ENCODE results near the gene C5.
A peak's percentile ranks its signal among the peaks of the same experiment; 100 is the strongest.

Gene C5

DNA sequence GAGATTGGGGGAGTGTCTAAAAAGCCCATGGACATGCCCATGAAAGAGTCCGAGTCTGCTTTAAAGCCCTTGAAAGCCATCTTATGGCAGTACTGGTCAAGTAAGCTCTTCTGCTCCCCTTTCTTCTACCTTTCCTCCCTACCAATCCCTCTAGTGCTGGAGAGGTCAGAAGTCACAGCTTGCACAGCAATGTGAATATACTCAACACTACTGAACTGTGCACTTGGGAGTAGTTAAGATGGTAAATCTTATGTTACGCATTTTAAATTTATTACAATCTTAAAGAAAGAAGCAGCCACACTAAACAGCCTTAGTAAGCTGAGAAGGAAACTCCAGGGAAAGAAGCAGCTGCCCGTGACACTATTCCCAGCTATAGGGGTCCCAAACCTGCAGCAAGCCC, 111.2 kb downstream of the C5 start:
- no peak for DNase-seq

GRCh38 chr9:120937596-120937995, 112.5 kb downstream of the C5 start:
- no peak for DNase-seq

GRCh38 chr9:120937127-120937526, 112.9 kb downstream of the C5 start:
- no peak for DNase-seq

DNA sequence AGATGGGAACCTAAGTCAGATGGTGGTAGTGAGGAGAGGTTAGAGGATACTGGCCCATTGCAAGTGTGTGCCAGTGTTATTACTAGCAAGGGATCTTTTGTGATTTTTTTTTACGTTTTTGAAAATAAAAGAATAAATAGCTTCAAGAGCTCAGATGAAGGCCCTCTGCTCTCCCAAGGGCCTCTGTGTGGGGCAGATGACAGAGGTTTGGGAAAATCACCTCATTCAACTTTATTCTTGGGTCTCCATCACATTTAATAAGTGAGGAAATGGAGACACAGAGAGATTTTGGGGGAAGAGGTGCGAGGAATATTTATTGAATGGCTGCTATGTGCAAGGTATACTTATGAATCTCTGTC, 113.3 kb downstream of the C5 start:
- DNase-seq: no peak

DNA sequence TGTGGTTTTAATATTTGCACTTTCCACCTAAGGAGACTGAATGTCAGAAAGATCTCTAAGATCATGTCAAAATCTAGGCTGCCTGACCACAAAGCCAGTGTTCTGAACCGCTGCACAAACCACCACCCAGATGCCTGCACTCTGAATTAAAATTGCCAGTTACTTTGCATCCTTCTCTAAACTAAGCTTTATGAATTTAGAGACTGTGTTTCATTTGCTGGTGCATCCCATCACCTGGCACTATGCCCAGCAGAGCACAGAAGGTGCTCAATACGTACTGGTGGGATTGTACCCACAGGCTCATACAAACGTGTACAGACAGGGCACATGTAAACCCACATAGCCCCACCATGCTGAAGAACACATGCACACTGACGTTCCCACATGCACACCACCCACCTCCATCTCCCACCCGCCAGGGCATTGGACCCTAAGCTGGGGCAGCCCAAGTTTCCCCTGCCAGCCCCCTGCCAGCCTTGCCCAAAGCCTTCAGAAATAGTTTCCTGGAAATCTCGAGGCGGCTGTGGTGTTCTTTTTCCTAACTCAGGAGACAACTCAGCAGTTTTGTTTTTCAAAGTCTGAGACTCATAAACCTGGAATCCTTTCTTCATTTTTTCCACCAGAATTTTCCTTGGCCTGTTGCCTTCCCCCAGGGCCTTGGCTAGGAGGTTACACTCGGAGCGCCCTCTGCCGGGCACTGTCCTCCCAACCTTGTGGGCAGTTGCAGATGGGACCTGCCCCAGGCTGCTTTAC, 113.9 kb downstream of the C5 start:
- DNase-seq: peak; percentile 87

DNA sequence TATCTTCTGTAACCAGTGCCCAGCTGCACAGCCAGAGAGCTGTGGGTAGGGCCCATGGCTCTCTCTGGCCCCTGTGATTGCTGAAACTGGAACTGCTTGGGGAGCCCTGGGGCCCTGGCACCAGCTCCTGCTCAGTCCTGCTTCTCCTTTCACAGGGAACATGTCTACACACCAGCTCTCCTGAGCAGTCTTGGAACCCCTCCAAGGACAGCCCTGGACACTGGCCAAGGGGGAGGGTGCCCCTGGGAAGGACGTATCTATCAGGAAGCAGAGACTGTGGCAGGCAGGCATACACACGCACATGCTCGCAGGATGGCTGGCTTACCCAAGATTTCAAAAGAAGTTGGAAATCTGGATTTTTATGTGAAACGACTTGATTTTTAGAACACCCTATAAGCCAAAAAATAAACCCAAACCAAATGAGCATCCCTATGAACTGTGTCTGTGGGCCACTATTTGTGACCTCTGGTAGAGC, 114.7 kb downstream of the C5 start:
- DNase-seq: peak; percentile 97

- no peak for DNase-seq
These were observed 115.8 kb downstream of the C5 start for GRCh38 chr9:120934281-120934680.

- no peak for DNase-seq
These were observed 116.6 kb downstream of the C5 start for GRCh38 chr9:120933310-120934055.

GRCh38 chr9:120932086-120932823, 117.8 kb downstream of the C5 start:
- no peak for DNase-seq

DNA sequence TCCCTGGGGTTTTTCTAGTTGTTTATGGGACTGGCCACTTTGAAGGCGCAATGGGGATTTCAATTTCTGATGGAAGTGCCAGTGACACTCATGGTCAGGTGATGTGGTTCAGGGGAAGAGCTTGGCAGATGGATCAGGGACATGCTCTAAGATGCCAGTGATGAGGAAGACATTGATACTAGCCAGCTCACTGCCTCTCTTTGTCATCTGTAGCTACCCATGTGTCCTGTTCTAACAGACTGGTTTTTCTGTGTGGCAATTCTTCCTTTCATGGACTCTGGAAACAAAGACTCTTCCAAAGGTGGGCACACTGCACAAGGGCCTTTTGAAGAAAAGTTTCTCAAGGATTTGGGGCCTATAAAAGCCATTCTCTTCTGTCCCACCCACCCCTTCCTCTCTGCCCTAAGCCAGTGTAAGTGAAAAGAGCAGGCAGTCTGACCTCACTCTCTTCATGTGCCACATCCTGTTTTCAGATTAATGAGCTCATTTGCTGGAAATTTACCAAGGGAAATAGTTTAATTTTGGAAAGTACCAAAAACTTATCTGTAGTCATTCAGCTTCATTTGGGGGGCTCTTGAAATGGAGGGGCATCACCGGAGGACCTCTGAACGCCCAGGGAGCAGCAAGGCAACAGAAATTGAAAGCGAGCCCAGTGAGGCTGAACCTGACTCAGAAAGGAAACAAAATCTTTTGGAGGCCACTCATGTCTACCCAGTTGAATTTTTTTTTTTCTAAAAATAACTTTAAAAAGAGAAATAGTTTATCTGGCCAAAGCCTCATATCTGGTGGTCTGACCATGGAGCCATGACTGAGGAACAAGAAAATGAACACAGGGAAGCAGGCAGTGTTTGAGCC, 118.6 kb downstream of the C5 start:
- DNase-seq: no peak

DNA sequence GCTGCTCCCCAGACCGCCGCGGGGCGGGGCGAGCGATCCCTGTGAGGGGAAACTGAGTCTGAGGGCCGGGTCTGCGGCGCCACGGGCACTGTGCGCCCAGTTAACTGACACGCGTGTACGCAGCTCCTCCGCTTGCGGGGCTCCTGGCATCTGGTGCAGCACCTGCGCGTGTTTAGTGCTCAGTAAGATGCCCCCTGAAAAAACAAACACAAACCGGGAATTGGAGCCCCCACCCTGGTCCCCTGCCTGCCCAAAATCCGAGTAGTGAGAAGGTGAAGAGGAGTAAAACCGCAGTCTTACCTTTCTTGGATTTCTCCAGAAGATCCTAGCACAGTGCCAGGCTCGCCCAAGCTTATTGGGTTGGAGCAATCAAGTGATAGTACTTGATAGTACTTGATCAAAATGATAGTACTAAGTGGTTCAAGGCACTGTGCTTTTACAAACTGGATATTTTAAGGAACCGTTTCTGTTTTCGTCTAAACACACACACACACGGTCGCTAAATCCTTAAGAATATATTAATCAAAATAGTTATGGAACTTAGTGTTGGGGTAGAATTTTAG, 120.8 kb downstream of the C5 start:
- no peak for DNase-seq

DNA sequence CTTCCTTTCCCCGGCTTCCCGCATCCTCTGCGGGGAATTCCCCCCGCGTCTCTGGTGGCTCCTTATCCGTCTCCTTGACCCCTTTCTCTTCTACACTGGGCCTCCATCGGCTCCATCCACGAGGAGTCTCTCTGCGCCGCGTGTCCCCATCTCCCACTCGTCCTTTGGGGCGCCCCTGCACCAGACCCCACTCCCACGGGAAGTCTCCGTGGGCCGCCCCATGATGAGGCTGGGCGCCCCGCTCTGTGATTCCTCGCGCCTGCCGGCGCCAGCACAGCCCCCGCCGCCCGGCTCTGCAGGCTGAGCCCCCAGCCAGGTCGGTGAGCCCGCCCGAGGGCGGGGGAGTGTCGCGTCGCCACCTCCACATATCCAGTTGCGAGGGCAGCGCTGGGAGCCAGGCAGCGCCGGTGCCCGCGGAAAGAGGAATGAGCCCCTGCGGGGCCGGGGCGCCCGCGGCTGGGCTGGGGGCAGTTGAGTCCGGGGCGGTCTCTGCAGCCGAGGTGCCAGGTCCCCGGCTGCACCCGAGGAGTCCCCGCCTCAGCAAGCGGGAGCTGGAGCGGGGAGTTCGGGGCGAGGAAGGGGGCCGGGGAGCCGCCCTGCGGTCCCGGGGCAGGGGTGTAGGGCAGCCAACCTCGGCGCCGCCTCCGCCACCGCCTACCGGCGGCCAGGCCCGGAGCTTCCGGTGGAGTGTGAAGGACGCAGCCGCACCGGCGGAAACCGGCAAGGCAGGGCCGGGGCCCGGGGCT, 121.4 kb downstream of the C5 start:
- DNase-seq: peak; percentile 35

DNA sequence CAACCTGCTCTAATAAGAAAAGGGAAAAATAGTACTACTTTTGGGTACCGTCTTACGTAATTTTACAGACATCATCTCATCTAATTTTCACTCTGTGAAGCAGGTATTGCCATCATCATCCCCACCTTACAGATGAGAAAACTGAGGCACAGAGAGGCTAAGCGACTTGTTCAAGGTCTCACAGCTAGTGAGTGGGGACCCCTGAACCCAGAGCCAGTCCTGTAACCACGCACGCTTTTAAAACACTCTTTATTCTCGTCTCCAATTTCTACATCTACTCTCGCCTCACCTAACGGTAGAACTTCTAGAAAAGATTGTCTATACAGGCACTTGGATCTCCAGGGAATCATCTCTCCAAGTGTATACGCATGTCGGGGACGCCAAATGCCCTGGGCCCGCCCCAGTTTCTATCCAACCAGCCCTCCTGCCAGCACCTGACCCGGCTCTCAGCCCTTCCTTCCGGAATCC, 122.0 kb downstream of the C5 start:
- peak; percentile 23 for DNase-seq

DNA sequence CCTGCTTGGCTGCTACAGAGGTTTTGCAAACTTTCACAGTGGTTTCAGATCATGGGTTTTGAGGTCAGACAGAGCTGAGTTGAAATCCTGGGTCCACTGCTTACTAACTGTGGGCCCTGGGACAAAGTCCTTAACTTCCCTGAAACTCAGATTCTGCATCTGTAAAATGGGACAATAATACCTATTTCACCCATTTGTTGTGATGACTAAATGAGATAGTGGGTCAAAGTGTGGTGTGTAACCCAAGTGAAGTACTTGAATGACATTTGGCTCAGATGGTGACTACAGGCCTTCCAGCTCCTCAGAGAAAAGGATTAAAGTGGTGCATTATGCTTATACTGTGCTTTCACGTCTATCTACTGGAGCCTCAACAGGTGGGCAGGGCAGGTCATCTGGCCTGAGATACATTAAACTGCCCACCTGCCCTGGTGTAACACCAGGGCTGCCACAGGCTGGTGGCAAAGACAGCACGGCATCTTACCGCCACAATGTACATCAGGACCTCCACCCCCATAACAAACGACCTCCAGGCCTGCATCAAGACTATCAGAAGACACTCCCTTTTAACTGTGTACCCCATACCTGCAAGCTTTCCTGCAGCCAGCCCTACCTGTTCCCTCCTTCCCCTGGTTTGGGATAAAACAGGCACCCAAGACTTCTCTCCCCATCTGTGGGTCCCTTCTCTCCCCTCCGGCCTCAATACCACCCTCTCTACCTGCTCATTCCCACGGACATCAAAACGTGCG, 122.6 kb downstream of the C5 start:
- DNase-seq: no peak

DNA sequence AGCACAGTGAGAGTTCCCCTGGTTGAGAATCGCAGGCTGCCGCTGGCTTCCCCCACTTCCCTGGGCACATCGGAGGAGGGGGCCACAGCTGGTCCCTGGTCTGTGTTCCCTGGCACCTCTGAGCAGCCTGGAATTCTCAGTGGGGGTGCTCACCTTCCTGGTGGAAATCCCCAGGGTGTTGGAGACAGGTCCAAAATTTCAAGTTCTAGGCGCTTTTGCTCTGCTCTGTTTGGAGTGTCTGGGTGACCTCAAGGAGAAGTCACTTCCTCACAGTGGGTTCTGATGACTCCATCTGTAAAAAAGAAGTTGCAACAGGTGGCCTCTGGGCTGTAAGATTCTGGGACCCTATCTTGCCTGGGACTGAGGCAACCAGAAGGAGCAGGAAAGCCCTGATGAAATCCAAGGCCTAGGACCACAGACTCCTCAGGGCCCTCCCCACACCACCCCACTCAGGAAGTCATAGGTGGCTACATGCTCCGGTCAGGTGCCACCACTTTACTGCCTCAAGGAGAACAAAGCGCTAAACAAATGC, 123.6 kb downstream of the C5 start, which contains the start of gene TRAF1:
Gene TRAF1, minus strand, starts transcription at position 400 of the 532 bp plus-strand sequence. CDS start 721 bp downstream, outside the sequence.
- DNase-seq: no peak

DNA sequence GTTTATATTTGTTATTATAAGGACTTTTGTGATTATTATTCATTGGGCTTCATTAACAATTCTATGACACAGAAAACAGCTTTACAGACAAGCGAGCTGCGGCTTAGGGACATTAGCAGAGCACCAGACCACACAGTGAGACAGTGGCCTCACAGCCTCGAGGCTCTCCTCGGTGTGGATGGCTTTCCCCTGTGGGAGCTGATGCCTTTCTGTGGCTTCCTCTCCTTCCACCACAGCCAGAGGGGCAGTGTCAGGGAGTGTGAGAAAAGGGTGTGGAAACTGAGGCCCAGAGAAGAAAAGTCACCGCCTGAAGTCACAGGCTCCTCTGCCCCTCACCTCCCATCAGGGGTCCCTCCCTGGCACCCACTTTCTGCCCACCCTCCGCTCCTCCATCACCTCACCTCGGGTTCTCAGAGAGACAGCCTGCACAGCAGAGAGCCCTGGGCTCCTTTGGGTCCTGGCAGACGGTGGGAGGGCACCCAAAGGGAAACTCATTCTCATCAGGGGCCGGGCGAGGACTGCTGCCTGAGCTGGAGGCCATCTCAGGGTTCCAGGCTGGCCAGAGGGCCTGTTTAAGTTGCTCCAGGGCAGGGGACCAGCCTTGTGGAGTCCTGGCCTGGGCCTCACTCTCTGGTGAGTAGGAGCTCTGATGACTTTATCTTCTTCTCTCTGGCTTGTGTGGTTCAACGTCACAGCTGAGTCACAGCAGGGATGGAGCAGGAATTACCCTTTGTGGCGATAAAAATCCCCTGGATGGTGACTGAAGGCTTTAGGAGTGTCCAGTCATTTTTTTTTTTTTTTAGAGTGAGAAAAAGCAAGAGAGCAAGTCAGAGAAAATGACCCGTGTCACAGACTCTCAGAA, 124.3 kb downstream of the C5 start:
- DNase-seq: no peak

DNA sequence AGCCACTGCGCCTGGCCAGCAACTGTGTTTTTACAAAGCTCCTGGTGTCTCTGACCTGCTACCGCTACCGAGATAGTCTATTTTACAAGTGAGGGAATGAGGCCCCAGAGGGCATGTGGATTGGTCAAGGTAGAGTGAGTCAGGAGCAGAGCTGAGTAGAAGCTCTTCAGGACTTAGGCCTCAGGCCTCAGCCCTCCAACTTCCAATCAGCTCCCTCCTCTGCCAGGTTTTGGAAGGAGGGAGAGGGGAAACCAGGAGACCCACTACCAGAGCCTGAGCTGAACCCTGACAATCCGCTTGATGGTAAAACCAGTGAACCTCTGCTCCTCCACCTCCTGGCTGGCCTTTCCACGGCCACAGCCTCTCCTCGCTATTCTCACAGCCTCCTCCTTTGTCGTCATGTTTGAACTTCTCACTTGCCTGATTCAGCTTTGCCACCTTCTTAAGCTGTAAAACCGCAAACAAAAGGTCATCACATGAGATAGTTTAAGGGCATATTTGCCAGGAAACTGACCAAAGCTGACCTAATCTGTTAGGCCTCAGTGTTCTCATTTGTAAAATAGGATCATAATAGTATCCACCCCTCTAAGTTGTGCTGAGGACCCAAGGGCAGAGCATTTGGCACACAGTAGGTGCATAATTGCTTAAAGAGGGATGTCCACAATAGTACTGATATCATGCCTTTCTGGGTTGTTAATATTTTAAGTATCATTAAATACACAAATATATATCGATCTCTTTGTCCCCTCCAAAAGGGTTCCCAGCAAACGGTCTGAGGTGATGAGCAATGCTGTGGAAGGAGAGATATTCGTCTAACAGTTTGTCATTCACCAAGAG, 125.2 kb downstream of the C5 start:
- no peak for DNase-seq

DNA sequence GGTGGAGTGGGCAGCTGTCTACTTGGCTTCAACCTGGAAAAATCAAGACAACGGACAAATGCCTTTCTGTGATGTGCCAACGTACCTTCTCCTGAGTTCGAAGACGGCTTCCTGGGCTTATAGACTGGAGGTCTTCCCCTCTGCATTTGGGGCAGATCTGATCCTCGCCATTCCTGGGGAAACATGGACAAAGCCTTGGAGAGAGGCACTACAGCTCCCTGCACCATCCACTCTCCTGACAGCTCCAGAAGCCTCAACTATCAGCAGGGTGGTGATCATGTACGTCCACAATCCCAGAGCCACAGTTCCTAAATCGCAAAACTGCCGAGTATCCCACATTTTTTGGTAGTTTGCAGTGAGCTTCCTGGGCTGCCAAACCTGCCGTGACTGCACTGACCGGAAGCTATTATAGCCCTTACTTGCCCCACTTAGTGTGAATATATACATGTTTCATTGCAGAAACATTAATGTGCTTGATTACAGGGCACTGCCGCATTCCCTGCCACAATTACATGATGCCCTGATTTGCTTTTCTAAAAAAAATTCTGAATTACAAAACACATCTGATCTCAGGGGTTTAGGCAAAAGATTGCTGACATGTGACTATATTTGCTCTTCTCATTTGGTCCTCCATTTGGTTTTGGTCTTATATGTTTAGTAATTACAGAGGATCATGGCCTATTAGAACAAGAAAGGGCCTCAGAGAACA, 126.3 kb downstream of the C5 start:
- DNase-seq: no peak
